Endothelial cell of umbilical vein (primary cell): Measurements from ENCODE around the gene RIC8A.

Experiments used
- EZH2 ChIP-seq: IDR thresholded peaks from 2 replicates; pipeline ENCODE4 v1.6.1; 2012; ENCODE audit warnings: borderline replicate concordance, low read depth, mild to moderate bottlenecking, moderate library complexity, low read length, inconsistent platforms; ENCODE audit not compliant: severe bottlenecking
- FOS ChIP-seq: IDR thresholded peaks from 2 replicates; pipeline ENCODE4 v1.6.1; 2011; ENCODE audit warnings: mild to moderate bottlenecking, low read length, moderate library complexity, borderline replicate concordance; ENCODE audit not compliant: insufficient read depth
- GATA2 ChIP-seq: IDR thresholded peaks from 2 replicates; pipeline ENCODE4 v1.7.0; 2011; ENCODE audit warnings: low read depth, mild to moderate bottlenecking, moderate library complexity, mixed read lengths, low read length; ENCODE audit not compliant: insufficient read length, insufficient read depth
- JUN ChIP-seq: IDR thresholded peaks from 2 replicates; pipeline ENCODE4 v1.6.1; 2011; ENCODE audit warnings: borderline replicate concordance, low read depth; ENCODE audit not compliant: insufficient read length, insufficient read depth
- MYC ChIP-seq: IDR thresholded peaks from one replicate; pipeline ENCODE4 v1.6.1; 2011; ENCODE audit warnings: mild to moderate bottlenecking, low read depth, low read length
- POLR2A ChIP-seq: IDR thresholded peaks from 2 replicates; pipeline ENCODE4 v1.6.1; 2012; ENCODE audit warnings: low read depth, mild to moderate bottlenecking, control low read depth, low read length
- POLR2AphosphoS5 ChIP-seq: IDR thresholded peaks from 2 replicates; pipeline ENCODE4 v1.6.1; 2012; ENCODE audit warnings: low read depth, mild to moderate bottlenecking, control low read depth, low read length, moderate library complexity; ENCODE audit not compliant: insufficient read depth
- TF ChIP-seq, protein P1 (sequence below), 2 donors: IDR thresholded peaks; 1 replicate in 1 of 2; 2 replicates in 1 of 2; pipeline ENCODE4 v1.5.1; 2011; ENCODE audit warnings: low read length in 2 of 2, mild to moderate bottlenecking in 2 of 2, moderate library complexity in 2 of 2, control low read depth in 1 of 2, inconsistent platforms in 1 of 2, low read depth in 1 of 2; ENCODE audit not compliant: insufficient read depth in 1 of 2; ENCODE audit errors: extremely low read depth in 1 of 2
- TF ChIP-seq, protein P2 (sequence below): IDR thresholded peaks from 2 replicates; pipeline ENCODE4 v1.6.1; 2011; ENCODE audit not compliant: insufficient read depth, insufficient read length

DNA sequence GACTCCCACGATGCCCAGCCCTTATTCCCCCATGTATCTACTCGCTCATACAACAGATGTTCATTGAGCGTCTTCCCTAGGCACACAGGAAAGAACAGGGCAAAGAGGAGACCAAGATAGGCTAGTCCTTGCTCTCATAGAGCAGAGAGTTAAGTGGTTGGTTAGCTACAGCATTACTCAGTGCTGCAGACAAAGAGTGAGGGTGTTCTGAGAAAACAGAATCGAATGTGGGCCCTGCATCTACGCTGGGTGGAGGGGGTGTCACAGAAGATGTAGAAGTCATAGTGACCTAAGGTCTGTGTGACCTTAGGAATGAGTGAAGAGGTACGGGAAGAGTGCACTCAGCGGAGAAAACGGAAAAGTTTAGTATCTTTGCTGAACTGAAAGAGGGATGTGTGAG lies 41.6 kb downstream of the RIC8A start:
- TF ChIP-seq EZH2 = no peak
- no peak for TF ChIP-seq POLR2A
- TF ChIP-seq, protein P1, sequence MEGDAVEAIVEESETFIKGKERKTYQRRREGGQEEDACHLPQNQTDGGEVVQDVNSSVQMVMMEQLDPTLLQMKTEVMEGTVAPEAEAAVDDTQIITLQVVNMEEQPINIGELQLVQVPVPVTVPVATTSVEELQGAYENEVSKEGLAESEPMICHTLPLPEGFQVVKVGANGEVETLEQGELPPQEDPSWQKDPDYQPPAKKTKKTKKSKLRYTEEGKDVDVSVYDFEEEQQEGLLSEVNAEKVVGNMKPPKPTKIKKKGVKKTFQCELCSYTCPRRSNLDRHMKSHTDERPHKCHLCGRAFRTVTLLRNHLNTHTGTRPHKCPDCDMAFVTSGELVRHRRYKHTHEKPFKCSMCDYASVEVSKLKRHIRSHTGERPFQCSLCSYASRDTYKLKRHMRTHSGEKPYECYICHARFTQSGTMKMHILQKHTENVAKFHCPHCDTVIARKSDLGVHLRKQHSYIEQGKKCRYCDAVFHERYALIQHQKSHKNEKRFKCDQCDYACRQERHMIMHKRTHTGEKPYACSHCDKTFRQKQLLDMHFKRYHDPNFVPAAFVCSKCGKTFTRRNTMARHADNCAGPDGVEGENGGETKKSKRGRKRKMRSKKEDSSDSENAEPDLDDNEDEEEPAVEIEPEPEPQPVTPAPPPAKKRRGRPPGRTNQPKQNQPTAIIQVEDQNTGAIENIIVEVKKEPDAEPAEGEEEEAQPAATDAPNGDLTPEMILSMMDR (IDR thresholded peaks at IDR 0.05; ENCODE audit: extremely low read depth in 1 of 2, insufficient read depth in 1 of 2, low read depth in 1 of 2, low read length in 2 of 2) = no peak
- TF ChIP-seq POLR2AphosphoS5 = no peak
- no peak for TF ChIP-seq GATA2
- TF ChIP-seq JUN = no peak
- no peak for TF ChIP-seq MYC
- TF ChIP-seq, protein P2, sequence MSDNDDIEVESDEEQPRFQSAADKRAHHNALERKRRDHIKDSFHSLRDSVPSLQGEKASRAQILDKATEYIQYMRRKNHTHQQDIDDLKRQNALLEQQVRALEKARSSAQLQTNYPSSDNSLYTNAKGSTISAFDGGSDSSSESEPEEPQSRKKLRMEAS = no peak
- no peak for TF ChIP-seq FOS
